Measurements from ENCODE around the gene UPF1. TPM values are rescaled to one million over a fixed set of nuclear protein-coding genes. Genes with fewer than 3 reads are reported as not detected.

Gene UPF1
- total and polyA plus RNA-seq, 2 of the 13 experiments (the other 11 are each of a cell fraction or from before 2014, with no cell fraction given) = 16.9 to 41.8 TPM

DNA sequence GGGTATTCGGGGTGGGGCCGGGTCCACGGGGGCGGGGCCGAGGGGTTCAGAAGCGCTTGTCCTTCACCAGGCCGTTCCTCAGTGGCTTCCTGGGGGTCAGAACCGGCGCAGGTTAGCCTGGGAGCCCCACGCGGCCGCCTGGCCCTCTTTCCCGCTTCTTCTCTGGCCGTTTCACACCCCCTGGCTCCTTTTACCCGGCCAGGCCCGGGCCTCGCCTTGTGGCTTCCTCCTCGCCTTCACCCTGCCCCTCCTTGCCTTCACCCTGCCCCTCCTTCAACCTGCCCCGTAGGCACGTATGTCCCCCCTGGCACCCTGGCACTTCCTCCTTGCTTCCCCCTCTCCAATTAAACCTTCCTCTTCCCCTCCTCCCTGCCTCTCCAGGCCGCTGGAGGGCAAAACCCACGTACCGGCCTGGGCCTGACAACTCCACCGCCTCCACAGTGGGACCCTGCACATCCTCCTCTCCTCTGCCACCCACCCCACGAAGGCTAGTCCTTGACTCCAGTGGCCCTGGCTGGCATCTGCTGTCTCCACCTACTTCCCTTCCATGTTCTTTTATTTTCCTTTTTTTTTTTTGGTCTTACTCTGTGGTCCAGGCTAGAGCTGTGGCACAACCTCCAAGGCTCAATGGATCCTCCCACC is 38.9 kb downstream of the UPF1 start:
- CTCF ChIA-PET (ENCODE audit: low intra/inter-chr PET ratio, low total read pairs) = no interaction called here

More for the DNA sequence above, 38.9 kb downstream of the UPF1 start:
- H3K27ac ChIP-seq (ENCODE audit: extremely low read length, insufficient read depth, low read length) = no peak overlapping the region
- 90% methylated on average over 25 of the region's 25 CpGs for WGBS (ENCODE audit: low lambda C conversion rate)
- intact Hi-C loops (cut with micrococcal nuclease; ENCODE audit: unreplicated experiment) (no loop called here), in situ Hi-C loops (cut with HindIII; ENCODE audit: extremely low pct_ligation_motif_present, low pct_unique_long_range_greater_than_20kb) (no loop called here)
- no peaks in the 10 kb centered on the region for H3K27me3 ChIP-seq (ENCODE audit: control insufficient read depth in 1 of 2, insufficient read depth in 2 of 2, low read length in 2 of 2)
- H4K20me1 ChIP-seq (ENCODE audit: insufficient read depth, low read length) = no peaks in the 10 kb centered on the region
- H3K9me3 ChIP-seq (ENCODE audit: low read length) = no peaks in the 10 kb centered on the region
- H3K4me1 ChIP-seq (ENCODE audit: insufficient read depth, low read length) = peaks cover 31% of the 10 kb centered on the region
- no peaks in the 10 kb centered on the region for H3K79me2 ChIP-seq (ENCODE audit: insufficient read depth, low read length)
- POLR2A ChIA-PET = no interaction called here
- no peak overlapping the region for H3K4me2 ChIP-seq (ENCODE audit: low read depth, low read length)
- no TSS peak for BruUV-seq (replicated peaks)
- DNase-seq (ENCODE audit: low spot score) (no peak), FAIRE-seq (no peak), ATAC-seq (no peak)
- no peak overlapping the region for H3K9ac ChIP-seq (ENCODE audit: insufficient read depth, low read depth, low read length)
- H3K4me3 ChIP-seq (replicated peaks in 1 of 3; ENCODE audit: insufficient read depth in 1 of 3, low read depth in 2 of 3, low read length in 3 of 3) = no peak overlapping the region
- peaks cover 8 to 24% of the 10 kb centered on the region in 2 experiments; a peak in 4 of 5 replicates for H3K36me3 ChIP-seq (replicated peaks in 1 of 2; ENCODE audit: control insufficient read depth in 1 of 2, insufficient read depth in 2 of 2, low read length in 2 of 2)
- TF ChIP-seq ZNF136 (CRISPR knock-in tag; IDR thresholded peaks at IDR 0.05; ENCODE audit: low read depth) (no peak), STAT5B (CRISPR knock-in tag; IDR thresholded peaks at IDR 0.05) (no peak), ZNF629 (CRISPR knock-in tag; conservative IDR thresholded peaks at IDR 0.05) (no peak), EED (CRISPR knock-in tag; IDR thresholded peaks at IDR 0.05) (no peak), JUNB (CRISPR knock-in tag; IDR thresholded peaks at IDR 0.05; ENCODE audit: borderline replicate concordance) (no peak), RBAK (CRISPR knock-in tag; IDR thresholded peaks at IDR 0.05) (no peak), ZNF615 (CRISPR knock-in tag; IDR thresholded peaks at IDR 0.05; ENCODE audit: borderline replicate concordance) (no peak), CBX5 (CRISPR knock-in tag; IDR thresholded peaks at IDR 0.05; ENCODE audit: borderline replicate concordance) (no peak)
- TF ChIP-seq, protein P1, sequence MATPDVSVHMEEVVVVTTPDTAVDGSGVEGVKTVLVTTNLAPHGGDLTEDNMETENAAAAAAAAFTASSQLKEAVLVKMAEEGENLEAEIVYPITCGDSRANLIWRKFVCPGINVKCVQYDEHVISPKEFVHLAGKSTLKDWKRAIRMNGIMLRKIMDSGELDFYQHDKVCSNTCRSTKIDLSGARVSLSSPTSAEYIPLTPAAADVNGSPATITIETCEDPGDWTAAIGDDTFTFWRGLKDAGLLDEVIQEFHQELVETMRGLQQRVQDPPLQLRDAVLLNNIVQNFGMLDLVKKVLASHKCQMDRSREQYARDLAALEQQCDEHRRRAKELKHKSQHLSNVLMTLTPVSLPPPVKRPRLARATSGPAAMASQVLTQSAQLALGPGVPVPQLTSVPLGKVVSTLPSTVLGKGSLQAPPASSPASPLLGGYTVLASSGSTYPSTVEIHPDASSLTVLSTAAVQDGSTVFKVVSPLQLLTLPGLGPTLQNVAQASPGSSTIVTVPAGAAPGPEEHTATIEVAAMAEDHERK (CRISPR knock-in tag; IDR thresholded peaks at IDR 0.05; ENCODE audit: low read depth) = no peak
- TF ChIP-seq, protein P2, sequence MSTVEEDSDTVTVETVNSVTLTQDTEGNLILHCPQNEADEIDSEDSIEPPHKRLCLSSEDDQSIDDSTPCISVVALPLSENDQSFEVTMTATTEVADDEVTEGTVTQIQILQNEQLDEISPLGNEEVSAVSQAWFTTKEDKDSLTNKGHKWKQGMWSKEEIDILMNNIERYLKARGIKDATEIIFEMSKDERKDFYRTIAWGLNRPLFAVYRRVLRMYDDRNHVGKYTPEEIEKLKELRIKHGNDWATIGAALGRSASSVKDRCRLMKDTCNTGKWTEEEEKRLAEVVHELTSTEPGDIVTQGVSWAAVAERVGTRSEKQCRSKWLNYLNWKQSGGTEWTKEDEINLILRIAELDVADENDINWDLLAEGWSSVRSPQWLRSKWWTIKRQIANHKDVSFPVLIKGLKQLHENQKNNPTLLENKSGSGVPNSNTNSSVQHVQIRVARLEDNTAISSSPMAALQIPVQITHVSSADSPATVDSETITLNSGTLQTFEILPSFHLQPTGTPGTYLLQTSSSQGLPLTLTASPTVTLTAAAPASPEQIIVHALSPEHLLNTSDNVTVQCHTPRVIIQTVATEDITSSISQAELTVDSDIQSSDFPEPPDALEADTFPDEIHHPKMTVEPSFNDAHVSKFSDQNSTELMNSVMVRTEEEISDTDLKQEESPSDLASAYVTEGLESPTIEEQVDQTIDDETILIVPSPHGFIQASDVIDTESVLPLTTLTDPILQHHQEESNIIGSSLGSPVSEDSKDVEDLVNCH (CRISPR knock-in tag; IDR thresholded peaks at IDR 0.05) = no peak
- no peak overlapping the region for H2AFZ ChIP-seq (ENCODE audit: low read length)

Data from HepG2 (cell line).